Erythroblast (primary cell): Measurements from ENCODE around the gene IBSP.

Experiments
- DNase-seq, 2 experiments: peaks; one replicate each; lab custom pipeline; 2025; lab: John Stamatoyannopoulos, UW
- GATA1 ChIP-seq: IDR thresholded peaks from 2 replicates; pipeline ENCODE4 v1.6.1; 2011; ENCODE audit warnings: low read depth, mild to moderate bottlenecking, control low read depth, low read length, moderate library complexity
- POLR2A ChIP-seq: IDR thresholded peaks from 2 replicates; pipeline ENCODE4 v1.6.1; 2011; ENCODE audit warnings: mild to moderate bottlenecking, low read length

Gene IBSP, protein sequence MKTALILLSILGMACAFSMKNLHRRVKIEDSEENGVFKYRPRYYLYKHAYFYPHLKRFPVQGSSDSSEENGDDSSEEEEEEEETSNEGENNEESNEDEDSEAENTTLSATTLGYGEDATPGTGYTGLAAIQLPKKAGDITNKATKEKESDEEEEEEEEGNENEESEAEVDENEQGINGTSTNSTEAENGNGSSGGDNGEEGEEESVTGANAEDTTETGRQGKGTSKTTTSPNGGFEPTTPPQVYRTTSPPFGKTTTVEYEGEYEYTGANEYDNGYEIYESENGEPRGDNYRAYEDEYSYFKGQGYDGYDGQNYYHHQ

DNA sequence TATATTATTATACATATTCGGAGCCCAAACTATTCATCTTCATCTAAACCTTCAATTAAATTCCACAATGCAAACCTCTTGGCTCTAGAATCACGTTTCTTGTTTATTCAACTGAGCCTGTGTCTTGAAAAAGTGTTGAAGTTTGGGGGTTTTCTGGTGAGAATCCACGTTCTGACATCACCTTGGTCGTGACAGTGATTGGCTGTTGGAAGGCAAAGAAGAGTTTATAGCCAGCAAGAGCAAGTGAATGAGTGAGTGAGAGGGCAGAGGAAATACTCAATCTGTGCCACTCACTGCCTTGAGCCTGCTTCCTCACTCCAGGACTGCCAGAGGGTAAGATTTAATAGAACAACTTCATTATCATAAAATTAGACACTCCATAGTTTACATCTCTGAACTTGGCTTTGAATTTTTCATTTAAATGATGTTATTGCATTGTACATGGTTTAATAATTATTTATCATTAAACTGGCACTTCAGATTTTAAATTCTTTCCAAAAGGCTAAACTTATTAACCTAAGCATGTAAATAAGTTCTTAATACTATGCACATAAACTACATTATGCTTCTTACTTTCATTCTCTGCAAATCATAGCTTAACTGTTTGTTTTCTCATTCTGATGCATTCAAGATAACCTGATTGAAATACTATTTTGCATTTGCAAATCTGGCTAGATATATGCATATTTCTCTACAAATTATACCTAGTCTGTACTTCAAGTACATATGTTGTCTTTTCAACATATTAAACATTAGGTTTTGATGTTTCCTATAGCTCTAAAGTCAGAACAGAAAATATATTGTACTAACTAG, at the start of gene IBSP:
IBSP (plus strand) TSS at position 254 of the 813 bp plus-strand sequence. CDS start 2,808 bp downstream, outside the sequence.
- no peak for DNase-seq
- TF ChIP-seq POLR2A (no peak), GATA1 (no peak)

DNA sequence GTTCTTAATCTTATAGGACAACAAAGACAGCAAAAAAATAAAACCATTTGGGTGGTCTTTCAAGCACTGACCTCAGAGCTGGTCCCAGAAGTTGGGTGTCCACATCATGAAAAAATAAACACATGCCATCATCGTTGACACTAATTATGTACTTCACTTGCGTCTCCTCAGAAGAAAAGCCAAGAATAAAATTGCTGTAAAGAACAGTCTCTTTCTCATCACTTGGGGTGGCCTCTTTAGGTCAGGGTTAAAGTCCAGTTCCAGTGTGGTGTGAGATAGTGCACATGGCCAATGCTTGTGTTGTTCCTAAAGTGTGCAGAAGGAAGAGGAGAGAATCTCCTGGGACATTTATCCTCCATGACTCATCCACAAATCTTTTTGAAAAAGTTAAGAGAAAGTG, 49.5 kb upstream of the IBSP start:
- no peak for DNase-seq
- TF ChIP-seq GATA1 (no peak), POLR2A (no peak)

DNA sequence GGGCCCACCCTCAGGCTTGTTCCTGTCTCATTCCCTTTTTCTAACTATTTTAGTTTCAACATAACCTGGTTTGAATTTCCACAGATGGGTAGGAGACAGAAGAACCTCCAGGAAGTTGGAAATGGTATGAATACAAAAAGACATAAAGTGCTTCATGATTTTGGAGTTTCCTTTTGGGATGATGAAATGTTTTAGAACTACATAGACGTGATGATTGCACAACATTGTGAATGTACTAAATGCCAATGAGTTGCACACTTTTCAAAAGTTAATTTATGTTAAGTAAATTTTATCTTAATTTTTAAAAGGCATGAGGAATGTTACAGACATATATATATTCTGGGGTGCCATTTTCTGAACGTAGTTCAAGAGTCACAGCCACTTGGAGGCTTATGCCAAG, 41.1 kb upstream of the IBSP start:
- no peak for DNase-seq
- TF ChIP-seq POLR2A, result no peak
- TF ChIP-seq GATA1, result no peak

DNA sequence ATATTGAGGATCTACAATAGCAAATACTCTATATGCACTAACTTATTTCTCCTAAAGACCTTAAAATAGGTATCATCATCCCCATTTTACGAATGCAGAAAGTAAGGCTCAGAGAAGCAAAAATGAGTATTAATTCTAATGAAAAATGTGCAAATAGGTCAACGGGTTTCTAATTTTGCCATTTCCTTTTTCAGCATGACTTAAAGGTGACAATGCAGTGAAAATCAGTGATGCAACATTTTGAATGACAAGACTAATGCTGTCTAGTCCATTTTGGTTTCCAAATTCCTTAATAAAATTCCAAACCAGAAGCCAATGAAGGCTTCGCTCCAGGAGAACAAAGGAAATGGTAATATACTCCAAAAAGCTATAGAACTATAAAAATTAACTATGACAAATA, 37.0 kb upstream of the IBSP start:
- no peak for DNase-seq
- no peak for TF ChIP-seq POLR2A
- no peak for TF ChIP-seq GATA1

DNA sequence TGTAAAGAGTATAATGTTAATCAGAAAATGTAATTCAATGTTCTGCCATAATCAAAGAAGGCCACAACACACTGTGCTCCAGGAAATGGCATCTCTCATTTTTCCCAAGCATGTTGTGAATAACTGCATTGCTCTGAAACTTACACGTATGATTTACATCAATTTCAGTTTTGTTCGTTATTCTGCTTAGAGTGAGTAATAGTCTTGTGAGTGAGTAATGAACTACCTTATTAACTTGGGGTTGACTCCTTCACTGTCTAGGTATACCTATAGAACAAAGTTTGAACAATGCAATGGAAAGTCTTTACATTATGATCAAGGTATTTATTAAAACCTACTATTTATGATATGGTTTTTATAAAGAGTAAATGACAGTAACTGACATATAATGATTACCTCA, 17.8 kb upstream of the IBSP start:
- no peak for TF ChIP-seq POLR2A
- TF ChIP-seq GATA1, result no peak
- no peak for DNase-seq

DNA sequence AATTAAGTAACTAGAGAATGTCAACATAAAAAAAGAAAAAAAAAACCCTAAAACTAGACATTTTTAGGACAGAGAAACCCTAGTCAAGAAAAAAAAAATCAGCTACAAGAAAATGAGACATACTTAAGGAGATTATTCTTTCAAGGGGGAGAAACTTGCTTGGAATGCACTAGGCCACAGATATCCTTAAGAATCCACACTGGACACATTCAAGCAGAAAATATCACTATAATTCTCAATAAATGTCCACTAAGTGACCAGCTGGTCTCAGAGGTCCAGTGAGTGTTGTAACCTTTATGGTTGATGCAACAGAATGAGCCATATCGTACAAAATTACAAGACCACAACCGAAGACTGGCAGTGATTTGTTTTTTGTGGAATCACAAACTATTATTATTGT, 15.6 kb upstream of the IBSP start:
- DNase-seq, result no peak

DNA sequence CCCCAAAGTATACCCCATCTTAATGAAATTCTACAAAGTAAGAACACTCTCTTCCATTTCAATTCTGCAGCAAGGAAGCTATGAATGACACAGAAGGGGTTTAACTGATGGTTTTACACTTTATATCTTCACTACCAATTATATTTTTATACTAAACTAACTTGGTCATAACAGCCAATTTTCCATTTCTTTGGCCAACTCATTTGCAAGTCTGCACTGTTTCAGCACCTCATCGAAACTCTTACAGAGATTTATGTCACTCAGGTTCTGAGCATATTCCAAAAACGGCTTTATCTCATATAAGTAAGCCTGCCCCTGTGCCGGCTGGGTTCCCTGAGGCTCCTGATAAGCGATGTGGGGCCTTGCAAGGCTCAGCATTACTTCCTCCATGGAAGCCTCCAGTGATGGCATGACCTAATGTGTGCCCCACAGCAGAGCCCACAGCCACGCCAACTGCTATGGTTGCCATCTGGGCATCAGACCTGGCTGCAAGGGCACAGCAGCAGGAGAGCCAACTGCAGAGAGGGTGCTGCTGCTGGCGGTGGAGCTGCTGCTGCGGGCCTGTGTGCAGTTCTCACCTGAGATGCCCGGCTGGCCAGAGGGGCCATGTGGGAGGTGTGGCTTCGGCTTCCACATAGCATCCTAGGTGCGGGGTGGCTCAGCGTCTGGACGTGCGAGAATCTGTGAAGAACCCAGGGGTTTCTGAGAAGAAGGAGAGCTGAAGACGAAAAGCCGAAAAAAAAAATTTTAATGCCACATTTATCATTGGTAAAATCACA, 13.4 kb upstream of the IBSP start:
- TF ChIP-seq GATA1 (no peak), POLR2A (no peak)
- no peak for DNase-seq

More for the DNA sequence above, 15.6 kb upstream of the IBSP start:
- TF ChIP-seq POLR2A (no peak), GATA1 (no peak)

DNA sequence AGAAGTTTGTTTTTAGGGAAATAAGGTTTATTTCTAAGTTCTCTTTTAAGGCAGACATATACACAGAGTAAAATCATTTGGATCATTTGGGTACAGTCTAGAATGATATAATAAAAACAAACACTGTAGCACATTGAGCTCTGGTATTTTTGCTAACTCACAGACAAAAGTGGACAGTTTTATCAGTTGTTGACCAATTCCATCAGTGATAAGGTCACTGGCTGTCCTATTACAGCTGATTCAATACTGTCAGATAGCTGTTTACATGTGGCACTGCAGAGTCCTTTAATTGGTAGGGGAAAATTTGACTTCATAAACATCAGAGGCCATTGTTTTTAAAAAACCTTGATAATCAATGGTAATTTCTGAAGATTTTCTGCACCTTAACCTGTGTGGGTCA, 3.5 kb downstream of the IBSP start:
- TF ChIP-seq GATA1 (no peak), POLR2A (no peak)
- DNase-seq, result peak in 1 of 2 experiments; percentile 14

DNA sequence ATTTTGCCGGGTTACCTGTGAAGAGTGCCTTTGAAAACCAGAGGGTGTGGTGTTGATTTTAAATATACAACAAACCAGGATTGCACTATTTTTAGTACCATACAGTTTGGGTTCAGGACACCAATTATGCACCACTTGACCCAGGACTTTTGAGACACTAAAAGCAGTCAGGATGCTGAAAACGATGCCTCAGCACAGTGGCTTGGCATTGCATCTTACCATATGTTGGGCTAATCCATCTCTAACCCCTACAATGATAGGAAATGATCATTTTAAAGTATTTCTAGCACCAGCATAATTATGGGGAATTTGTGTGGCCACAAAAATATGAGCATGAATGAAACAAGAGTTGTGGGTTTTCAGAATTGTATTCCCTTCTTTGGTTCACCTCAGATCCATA, 4.1 kb downstream of the IBSP start:
- TF ChIP-seq POLR2A (no peak), GATA1 (no peak)
- DNase-seq, result no peak

DNA sequence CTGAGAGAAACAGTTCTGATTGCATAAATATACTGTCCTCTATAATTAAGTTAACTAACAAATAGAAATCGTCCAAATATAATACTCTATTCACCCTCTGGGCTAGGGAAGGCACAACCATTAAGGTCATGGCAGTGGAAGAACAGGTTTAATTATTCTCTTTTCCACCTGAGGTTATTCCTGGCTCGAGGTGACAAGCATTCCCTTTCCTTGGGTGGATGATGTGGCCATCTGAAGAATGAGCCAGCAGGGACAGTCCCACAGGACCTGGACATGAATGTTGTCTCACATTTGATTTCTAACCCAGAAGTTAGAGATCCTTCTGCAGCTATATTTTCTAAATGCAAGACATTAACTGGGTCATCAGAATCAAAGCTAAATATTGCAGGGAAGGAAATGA, 5.5 kb downstream of the IBSP start:
- DNase-seq, result no peak
- TF ChIP-seq POLR2A, result no peak
- no peak for TF ChIP-seq GATA1

DNA sequence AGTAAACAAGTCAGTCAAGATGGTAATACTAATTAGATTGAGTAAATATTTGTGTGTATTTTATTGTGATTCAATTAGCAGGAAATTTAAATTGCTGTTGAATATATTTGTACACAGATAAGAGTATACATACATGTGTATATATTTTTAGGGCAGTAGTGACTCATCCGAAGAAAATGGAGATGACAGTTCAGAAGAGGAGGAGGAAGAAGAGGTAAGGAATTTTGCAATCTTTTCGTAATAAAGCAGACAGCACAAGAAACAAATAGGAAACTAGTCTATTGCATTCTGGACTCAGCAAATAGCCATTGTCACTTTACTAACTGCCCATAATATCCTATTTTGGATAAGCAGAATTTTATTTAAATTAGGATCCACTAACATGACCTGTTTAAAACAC, 6.6 kb downstream of the IBSP start:
- no peak for DNase-seq

DNA sequence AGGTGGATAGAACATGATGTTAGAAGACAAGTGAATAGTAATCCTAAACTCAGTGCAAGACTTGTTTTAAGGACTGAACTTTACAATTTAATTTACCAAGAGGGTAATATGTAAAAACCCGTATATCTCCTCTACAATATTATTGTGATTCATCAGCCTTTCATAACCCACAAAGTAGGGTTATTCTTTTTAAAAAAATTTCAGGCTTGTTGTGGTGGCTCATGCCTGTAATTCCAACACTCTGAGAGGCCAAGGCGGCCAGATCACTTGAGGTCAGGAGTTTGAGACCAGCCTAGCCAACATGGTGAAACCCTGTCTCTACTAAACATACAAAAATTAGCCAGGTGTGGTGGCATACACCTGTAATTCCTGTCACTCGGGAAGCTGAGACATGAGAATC, 7.2 kb downstream of the IBSP start:
- DNase-seq, result no peak
- TF ChIP-seq GATA1 (no peak), POLR2A (no peak)

More for the DNA sequence above, 6.6 kb downstream of the IBSP start:
- TF ChIP-seq POLR2A (no peak), GATA1 (no peak)

DNA sequence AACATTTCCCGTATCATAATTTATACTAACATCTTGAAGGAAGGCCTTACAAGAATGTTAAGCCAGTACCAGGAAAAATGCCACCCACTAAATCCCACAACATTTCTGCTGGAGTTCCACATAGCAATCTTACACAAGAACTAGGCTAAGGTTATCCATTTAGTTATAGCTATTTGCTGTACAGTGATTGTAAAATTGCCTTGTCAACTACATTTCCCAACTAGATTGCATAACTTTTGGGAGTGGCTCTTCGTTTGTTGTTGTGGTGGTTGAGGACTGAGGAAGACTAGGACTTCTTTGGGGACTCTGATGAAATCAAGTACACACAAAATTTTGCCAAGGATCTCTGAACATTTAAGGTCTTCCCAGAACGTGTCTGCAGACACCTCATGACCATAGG, 8.0 kb downstream of the IBSP start:
- TF ChIP-seq GATA1 (no peak), POLR2A (no peak)
- no peak for DNase-seq

DNA sequence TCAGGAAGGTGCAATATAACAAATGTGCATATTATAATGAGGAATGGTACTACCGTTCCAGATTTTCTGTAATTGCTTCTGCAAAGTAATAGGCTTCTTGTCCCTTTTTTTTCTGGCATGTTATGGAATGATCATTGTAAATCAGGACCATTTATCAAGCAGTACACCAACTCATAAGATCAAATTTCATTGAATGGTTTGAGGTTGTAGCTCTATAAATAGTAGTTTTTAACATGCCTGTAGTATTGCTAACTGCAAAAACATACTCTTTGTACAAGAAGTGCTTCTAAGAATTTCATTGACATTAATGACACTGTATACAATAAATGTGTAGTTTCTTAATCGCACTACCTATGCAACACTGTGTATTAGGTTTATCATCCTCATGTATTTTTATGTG, 12.6 kb downstream of the IBSP start:
- DNase-seq, result no peak
- no peak for TF ChIP-seq GATA1
- TF ChIP-seq POLR2A, result no peak
